ENCODE measurements around the gene SH3PXD2A. TPM values are rescaled to one million over a fixed set of nuclear protein-coding genes. Genes with fewer than 3 reads are reported as not detected.

Gene SH3PXD2A
- total RNA-seq, 2 experiments from 2014 or later: 6.5 to 7.4 TPM

DNA sequence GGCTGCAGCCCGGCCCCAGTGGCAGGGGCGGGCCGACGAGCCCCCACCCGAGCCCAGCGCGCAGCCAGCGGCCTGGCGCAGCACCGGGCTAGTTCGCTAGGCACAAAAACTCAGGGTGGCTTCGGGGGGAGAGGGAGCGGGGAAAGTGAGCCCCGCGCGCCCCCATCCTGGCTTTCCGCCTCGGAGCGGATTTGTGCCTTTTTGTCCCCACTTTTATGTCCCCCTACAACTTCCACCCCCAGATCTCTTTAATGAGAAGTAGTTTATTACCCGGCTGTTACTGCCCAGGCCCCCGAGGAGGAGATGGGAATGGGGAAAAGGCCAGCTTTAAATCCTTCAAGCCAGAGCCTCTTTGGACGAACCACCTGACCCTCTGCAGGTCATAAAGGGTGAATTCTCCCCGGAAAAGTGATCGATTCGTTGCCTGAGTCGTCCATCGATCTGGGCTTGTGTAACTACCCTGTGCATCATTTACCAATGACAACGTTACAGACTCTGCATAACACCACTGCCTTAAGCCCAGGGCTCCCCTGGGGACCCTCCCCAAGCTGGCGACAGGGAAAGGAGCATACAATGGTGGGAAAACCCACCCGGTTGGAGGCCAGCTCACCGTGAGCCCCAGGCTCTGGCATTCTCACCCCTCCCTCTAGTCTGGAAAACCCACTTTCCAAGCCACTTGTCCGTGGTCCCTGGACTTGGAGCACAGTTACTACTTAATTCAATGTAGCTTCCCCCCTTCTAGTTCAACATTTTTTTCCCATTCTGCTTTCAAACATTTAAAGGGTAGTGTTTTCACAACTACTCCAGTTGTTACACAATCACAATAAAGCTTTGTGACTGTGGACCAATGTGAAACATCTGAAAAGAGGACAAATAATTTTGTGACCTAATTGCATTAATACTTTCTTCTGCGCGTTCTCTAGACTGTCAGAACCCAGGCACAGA is 748 bp upstream of the SH3PXD2A start:
- H3K4me1 Mint-ChIP-seq (ENCODE audit: low read depth): peaks cover 5% of the 10 kb centered on the region
- no peaks in the 10 kb centered on the region for H3K36me3 Mint-ChIP-seq (ENCODE audit: low read depth)
- ChIA-PET POLR2A (no interaction called here), CTCF (interaction anchor here (0.6 to 7.8 kb wide), 10 partner anchors 8 to 143 kb away, joined by 3 to 109 read pairs (median 4); no protein-coding TSS in a partner anchor)
- no peak for TF ChIP-seq CTCF (IDR thresholded peaks at IDR 0.05)
- DNase-seq (no peak), ATAC-seq (peak; percentile 4)
- no peaks in the 10 kb centered on the region for H3K9me3 Mint-ChIP-seq
- no peak overlapping the region for H3K27ac Mint-ChIP-seq
- peak overlapping the region; percentile 45 for H3K4me3 Mint-ChIP-seq
- intact Hi-C loops (cut with micrococcal nuclease): no loop called here
- peaks cover 33% of the 10 kb centered on the region for H3K27me3 Mint-ChIP-seq

- peak overlapping the region; percentile 71 for H3K4me3 Mint-ChIP-seq
- no peaks in the 10 kb centered on the region for H3K9me3 Mint-ChIP-seq
- no peak overlapping the region for H3K27ac Mint-ChIP-seq
- ChIA-PET POLR2A (interaction anchor here (0.6 to 1.3 kb wide), 2 partner anchors 89 to 145 kb away, joined by 3 read pairs; no protein-coding TSS in a partner anchor), CTCF (interaction anchor here (0.9 to 7.8 kb wide), 13 partner anchors 8 to 168 kb away, joined by 3 to 109 read pairs (median 4); no protein-coding TSS in a partner anchor)
- H3K36me3 Mint-ChIP-seq (ENCODE audit: low read depth): no peaks in the 10 kb centered on the region
- ATAC-seq (peak; percentile 59), DNase-seq (peak; percentile 53)
- intact Hi-C loops (cut with micrococcal nuclease): no loop called here
- H3K4me1 Mint-ChIP-seq (ENCODE audit: low read depth): peaks cover 5% of the 10 kb centered on the region
- no peak for TF ChIP-seq CTCF (IDR thresholded peaks at IDR 0.05)
- H3K27me3 Mint-ChIP-seq: peaks cover 33% of the 10 kb centered on the region
Measured at GRCh38 chr10:103854686-103855391, 537 bp downstream of the SH3PXD2A start.

- Mint-ChIP-seq H3K4me3 (peak overlapping the region; percentile 71), H3K9me3 (no peaks in the 10 kb centered on the region), H3K27me3 (peaks cover 33% of the 10 kb centered on the region), H3K36me3 (ENCODE audit: low read depth) (no peaks in the 10 kb centered on the region), H3K27ac (no peak overlapping the region), H3K4me1 (ENCODE audit: low read depth) (peaks cover 5% of the 10 kb centered on the region)
- DNase-seq (peak; percentile 14), ATAC-seq (peak; percentile 4)
- intact Hi-C loops (cut with micrococcal nuclease): no loop called here
- POLR2A ChIA-PET: interaction anchor here (0.6 to 1.3 kb wide), 2 partner anchors 88 to 144 kb away, joined by 3 read pairs; no protein-coding TSS in a partner anchor
- CTCF ChIA-PET: interaction anchor here (0.9 to 7.8 kb wide), 13 partner anchors 8 to 168 kb away, joined by 3 to 109 read pairs (median 4); no protein-coding TSS in a partner anchor
- TF ChIP-seq CTCF (IDR thresholded peaks at IDR 0.05): no peak
Measured at GRCh38 chr10:103854265-103854685, 1.1 kb downstream of the SH3PXD2A start.

- Mint-ChIP-seq H3K27ac (no peak overlapping the region), H3K4me1 (ENCODE audit: low read depth) (peaks cover 5% of the 10 kb centered on the region)
Measured at GRCh38 chr10:103853428-103854264, 1.7 kb downstream of the SH3PXD2A start.

More at GRCh38 chr10:103853428-103854264, 1.7 kb downstream of the SH3PXD2A start:
- ChIA-PET POLR2A (no interaction called here), CTCF (interaction anchor here (0.7 to 7.8 kb wide), 12 partner anchors 9 to 168 kb away, joined by 3 to 109 read pairs (median 4); no protein-coding TSS in a partner anchor)
- ATAC-seq: no peak
- peak overlapping the region; percentile 71 for H3K4me3 Mint-ChIP-seq
- TF ChIP-seq CTCF (IDR thresholded peaks at IDR 0.05): no peak
- H3K9me3 Mint-ChIP-seq: no peaks in the 10 kb centered on the region
- peaks cover 33% of the 10 kb centered on the region for H3K27me3 Mint-ChIP-seq
- no peak for DNase-seq
- no peaks in the 10 kb centered on the region for H3K36me3 Mint-ChIP-seq (ENCODE audit: low read depth)
- intact Hi-C loops (cut with micrococcal nuclease): no loop called here

All from activated CD8-positive, alpha-beta T cell treated with anti-CD3 and anti-CD28 coated beads for 36 hours (primary cell).